Upper lobe of right lung (tissue), 1 donor: ENCODE data around the gene ZNF205. TPM values are rescaled to one million over a fixed set of nuclear protein-coding genes. Genes with fewer than 3 reads are reported as not detected.

Experiments used
- ATAC-seq: fragments of 200-7000 bp; cut with Tn5 transposase; one replicate; pipeline ENCODE4 v1.9.1; 2020; ENCODE audit warnings: mild to moderate bottlenecking, moderate library complexity
- DNase-seq: peaks from one replicate; pipeline ENCODE4 v3.0.0-alpha.2; 2020
- H3K27ac ChIP-seq: fragments of 200-600 bp; one replicate; pipeline ENCODE4 v1.8.0; 2022
- H3K27me3 ChIP-seq: fragments of 200-600 bp; one replicate; pipeline ENCODE4 v1.8.0; 2022; ENCODE audit warnings: mild to moderate bottlenecking
- H3K36me3 ChIP-seq: fragments of 200-600 bp; one replicate; pipeline ENCODE4 v1.8.0; 2022
- H3K4me1 ChIP-seq: fragments of 200-600 bp; one replicate; pipeline ENCODE4 v1.8.0; 2022
- H3K4me3 ChIP-seq: fragments of 200-600 bp; one replicate; pipeline ENCODE4 v1.8.0; 2022; ENCODE audit warnings: mild to moderate bottlenecking
- H3K9me3 ChIP-seq: fragments of 200-600 bp; one replicate; pipeline ENCODE4 v1.8.0; 2022
- intact Hi-C: fragments of 100-400 bp; cut with DNase I; formaldehyde crosslinking; loops from one replicate; pipeline ENCODE4 v1.11.0; 2022
- total RNA-seq: library from RNA; stranded (reverse); fragmentation: NEBNext Ultra II Directional; extraction: Animal tissue kit (Norgen Biotek cat#: 25700); gene quantifications from one replicate; pipeline ENCODE4 v1.2.1, GENCODE V29; 2021
- TF ChIP-seq, protein P1 (sequence below): fragments of 200-600 bp; IDR thresholded peaks from one replicate; pipeline ENCODE4 v1.8.0; 2022; ENCODE audit warnings: antibody characterized with exemption
- donor health status: DM: no; HTN: yes; CAD: no; lungs with severe emphysema.

The ZNF205 gene
- total RNA-seq, 1 donor from 2014 or later, result 11.7 TPM

DNA sequence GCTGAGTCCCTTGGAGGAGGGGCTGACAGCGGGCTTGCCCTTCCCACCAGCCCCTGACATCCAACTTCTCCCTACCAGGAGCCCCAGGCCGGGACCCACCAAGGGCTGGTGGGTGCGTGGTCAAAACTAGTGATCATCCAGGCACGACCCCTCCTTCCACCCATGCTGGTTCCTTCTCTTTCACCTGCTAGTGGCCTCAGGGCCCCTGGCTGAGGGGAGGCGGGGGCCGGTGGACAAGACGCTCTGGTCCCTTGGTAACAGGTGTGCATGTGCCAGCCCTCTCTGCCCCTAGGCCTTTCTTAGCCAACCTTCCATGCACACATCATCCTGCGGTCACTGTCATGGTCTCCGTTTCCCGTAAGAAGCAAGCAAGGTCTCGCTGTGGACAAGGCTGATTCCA, 30.8 kb downstream of the ZNF205 start:
- ATAC-seq (no peak), DNase-seq (no peak)
- H3K4me1 ChIP-seq, result no peaks in the 10 kb centered on the region
- H3K27me3 ChIP-seq, result no peaks in the 10 kb centered on the region
- H3K4me3 ChIP-seq, result no peak overlapping the region
- H3K9me3 ChIP-seq, result no peaks in the 10 kb centered on the region
- H3K27ac ChIP-seq, result no peak overlapping the region
- peaks cover 27% of the 10 kb centered on the region for H3K36me3 ChIP-seq
- intact Hi-C loops, result no loop called here
- TF ChIP-seq, protein P1, sequence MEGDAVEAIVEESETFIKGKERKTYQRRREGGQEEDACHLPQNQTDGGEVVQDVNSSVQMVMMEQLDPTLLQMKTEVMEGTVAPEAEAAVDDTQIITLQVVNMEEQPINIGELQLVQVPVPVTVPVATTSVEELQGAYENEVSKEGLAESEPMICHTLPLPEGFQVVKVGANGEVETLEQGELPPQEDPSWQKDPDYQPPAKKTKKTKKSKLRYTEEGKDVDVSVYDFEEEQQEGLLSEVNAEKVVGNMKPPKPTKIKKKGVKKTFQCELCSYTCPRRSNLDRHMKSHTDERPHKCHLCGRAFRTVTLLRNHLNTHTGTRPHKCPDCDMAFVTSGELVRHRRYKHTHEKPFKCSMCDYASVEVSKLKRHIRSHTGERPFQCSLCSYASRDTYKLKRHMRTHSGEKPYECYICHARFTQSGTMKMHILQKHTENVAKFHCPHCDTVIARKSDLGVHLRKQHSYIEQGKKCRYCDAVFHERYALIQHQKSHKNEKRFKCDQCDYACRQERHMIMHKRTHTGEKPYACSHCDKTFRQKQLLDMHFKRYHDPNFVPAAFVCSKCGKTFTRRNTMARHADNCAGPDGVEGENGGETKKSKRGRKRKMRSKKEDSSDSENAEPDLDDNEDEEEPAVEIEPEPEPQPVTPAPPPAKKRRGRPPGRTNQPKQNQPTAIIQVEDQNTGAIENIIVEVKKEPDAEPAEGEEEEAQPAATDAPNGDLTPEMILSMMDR, result no peak

DNA sequence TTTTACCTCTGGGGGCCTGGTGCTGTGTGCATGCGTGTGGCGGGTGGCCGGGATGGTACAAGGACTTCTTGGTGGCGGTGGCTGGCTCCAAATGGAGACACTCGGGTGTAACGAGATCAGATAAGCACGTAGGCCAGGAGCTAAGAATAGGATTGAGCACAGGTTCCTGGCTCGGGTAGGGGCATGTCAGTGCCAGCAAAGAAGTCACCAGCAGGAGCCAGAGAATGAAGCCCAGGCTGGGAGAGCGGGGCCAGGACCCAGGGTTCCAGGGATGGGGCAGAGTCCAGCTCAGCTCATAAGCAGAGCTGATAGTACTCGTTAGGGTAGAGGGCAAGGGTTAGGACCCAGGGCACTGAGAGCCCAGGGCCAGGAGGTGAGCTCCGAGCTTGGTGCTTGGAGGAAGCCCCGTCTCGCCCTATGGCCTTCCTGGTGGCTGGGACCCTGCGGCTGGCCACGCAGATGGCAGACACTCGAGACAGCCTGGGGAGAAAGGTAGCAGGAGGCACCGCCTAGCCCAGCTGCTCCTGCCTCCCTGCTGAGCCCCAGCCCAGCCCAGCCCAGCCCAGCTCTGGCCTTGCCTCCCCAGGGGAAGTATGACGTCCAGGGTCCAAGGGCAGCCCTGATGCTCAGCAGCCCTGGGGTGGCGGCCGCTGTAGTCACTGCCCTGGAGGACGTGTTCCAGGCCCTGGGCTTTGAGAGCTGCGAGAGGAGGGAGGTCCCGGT, 31.4 kb downstream of the ZNF205 start:
- DNase-seq (no peak), ATAC-seq (no peak)
- no peak overlapping the region for H3K27ac ChIP-seq
- no peak overlapping the region for H3K4me3 ChIP-seq
- TF ChIP-seq, protein P1, result no peak
- H3K9me3 ChIP-seq, result no peaks in the 10 kb centered on the region
- H3K27me3 ChIP-seq, result no peaks in the 10 kb centered on the region
- peaks cover 24% of the 10 kb centered on the region for H3K36me3 ChIP-seq
- intact Hi-C loops, result no loop called here
- no peaks in the 10 kb centered on the region for H3K4me1 ChIP-seq

DNA sequence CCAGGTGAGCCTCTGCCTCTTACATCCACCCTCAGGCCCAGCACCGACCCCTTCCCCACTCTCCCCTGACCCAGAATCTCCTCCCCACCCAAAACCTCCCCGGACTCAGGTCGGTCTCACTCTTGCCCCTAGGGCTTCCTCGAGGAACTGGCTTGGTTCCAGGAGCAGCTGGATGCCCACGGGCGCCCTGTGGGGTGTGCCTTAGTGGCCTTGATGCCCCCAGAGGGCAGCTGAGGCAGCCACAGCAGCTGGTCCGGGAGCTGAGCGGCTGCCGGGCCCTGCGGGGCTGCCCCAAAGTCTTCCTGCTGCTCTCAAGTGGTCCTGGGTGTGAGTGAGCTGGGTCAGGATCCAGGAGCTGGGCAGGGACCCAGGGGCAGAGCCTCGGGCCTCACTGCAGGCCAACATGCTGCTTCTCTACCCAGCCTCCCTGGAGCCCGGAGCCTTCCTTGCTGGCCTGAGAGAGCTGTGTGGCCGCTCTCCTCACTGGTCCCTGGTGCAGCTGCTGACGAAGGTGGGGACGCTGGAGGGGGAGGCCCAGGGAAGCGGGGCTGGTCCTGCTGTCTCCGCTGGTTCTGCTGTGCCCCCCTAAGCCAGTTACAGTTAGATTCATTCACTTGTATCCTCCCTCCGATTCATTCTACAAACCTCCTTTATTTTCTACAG, 32.1 kb downstream of the ZNF205 start:
- TF ChIP-seq, protein P1, result no peak

DNA sequence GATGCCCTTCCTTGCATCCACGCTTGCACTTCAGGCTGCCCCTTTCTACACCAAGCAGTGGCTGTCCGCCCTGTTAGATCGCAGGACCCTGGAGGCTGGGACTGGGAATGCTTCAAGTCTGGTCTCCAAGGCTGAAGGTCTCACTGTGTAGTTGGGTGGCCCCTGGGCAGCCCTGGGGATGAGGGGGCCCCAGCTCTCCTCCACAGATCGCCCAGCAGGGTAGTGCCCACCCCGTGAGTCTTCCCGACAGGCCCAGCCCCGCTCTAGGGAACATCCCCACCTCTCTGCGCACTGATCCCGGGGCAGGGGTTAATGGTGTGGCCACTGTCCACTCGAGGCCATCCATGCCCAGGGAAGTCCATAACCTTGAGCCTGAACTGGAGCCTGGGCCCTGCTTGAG, 32.8 kb downstream of the ZNF205 start:
- H3K36me3 ChIP-seq, result peaks cover 21% of the 10 kb centered on the region
- H3K4me3 ChIP-seq, result no peak overlapping the region
- TF ChIP-seq, protein P1, result no peak
- intact Hi-C loops, result no loop called here
- no peaks in the 10 kb centered on the region for H3K27me3 ChIP-seq
- ATAC-seq (no peak), DNase-seq (no peak)
- no peak overlapping the region for H3K27ac ChIP-seq
- H3K4me1 ChIP-seq, result no peaks in the 10 kb centered on the region
- H3K9me3 ChIP-seq, result no peaks in the 10 kb centered on the region

More for the DNA sequence above, 32.1 kb downstream of the ZNF205 start:
- Histone ChIP-seq H3K4me3 (no peak overlapping the region), H3K36me3 (peaks cover 21% of the 10 kb centered on the region), H3K9me3 (no peaks in the 10 kb centered on the region), H3K27me3 (no peaks in the 10 kb centered on the region), H3K4me1 (no peaks in the 10 kb centered on the region), H3K27ac (no peak overlapping the region)
- ATAC-seq (no peak), DNase-seq (no peak)
- intact Hi-C loops, result no loop called here

DNA sequence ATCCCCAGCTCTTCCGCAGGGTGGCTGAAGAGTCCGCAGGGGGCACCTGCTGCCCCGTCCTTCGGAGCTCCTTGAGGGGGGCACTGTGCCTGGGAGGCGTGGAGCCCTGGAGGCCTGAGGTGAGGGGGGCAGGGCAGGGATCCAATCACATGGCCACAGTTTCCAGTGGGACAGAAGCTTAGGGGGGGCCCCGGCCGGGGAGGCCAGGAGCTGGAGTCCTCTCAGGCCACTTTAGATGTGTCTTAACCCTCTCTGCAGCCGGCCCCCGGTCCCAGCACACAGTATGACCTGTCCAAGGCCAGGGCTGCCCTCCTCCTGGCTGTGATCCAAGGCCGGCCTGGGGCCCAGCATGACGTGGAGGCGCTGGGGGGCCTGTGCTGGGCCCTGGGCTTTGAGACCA, 33.3 kb downstream of the ZNF205 start:
- Histone ChIP-seq H3K4me3 (no peak overlapping the region), H3K4me1 (peaks cover under 1% of the 10 kb centered on the region), H3K27ac (no peak overlapping the region), H3K27me3 (no peaks in the 10 kb centered on the region), H3K9me3 (no peaks in the 10 kb centered on the region), H3K36me3 (peaks cover 21% of the 10 kb centered on the region)
- no peak for DNase-seq
- ATAC-seq, result no peak
- TF ChIP-seq, protein P1, result no peak
- intact Hi-C loops, result no loop called here
